HEK293T (cell line): ENCODE measurements around the gene UBE2QL1.

Source experiments
- CTCF ChIA-PET: fragments of 350-600 bp; formaldehyde crosslinking; extraction: SDS; loops from one replicate; lab custom pipeline; 2021; ENCODE audit warnings: antibody characterized with exemption, inconsistent platforms; lab: Yijun Ruan, JAX
- POLR2A ChIA-PET: fragments of 350-600 bp; formaldehyde crosslinking; extraction: SDS; loops from one replicate; lab custom pipeline; 2020; ENCODE audit warnings: antibody characterized with exemption, inconsistent platforms; lab: Yijun Ruan, JAX
- DNase-seq: peaks from one replicate; pipeline ENCODE4 v3.0.0; 2012; ENCODE audit warnings: mixed read lengths; ENCODE audit errors: extremely low spot score
- ARNT ChIP-seq: fragments of 450-650 bp; IDR thresholded peaks from 2 replicates; pipeline ENCODE4 v1.6.1; 2017; ENCODE audit warnings: mild to moderate bottlenecking
- BHLHE40 ChIP-seq: fragments of 450-650 bp; IDR thresholded peaks from 2 replicates; pipeline ENCODE4 v1.6.1; 2016; ENCODE audit warnings: mild to moderate bottlenecking, moderate library complexity, borderline replicate concordance
- CTBP1 ChIP-seq: fragments of 450-650 bp; IDR thresholded peaks from 2 replicates; pipeline ENCODE4 v1.6.1; 2016; ENCODE audit warnings: borderline replicate concordance
- ELF4 ChIP-seq: fragments of 450-650 bp; IDR thresholded peaks from 2 replicates; pipeline ENCODE4 v1.6.1; 2017; ENCODE audit warnings: antibody characterized with exemption
- FOXA1 ChIP-seq: fragments of 450-650 bp; IDR thresholded peaks from 2 replicates; pipeline ENCODE4 v1.6.1; 2016; ENCODE audit warnings: mild to moderate bottlenecking
- FOXK2 ChIP-seq: fragments of 450-650 bp; IDR thresholded peaks from 2 replicates; pipeline ENCODE4 v1.6.1; 2016; ENCODE audit warnings: mild to moderate bottlenecking
- FOXM1 ChIP-seq: fragments of 450-650 bp; IDR thresholded peaks from 2 replicates; pipeline ENCODE4 v1.6.1; 2017; ENCODE audit warnings: mild to moderate bottlenecking, borderline replicate concordance
- HDGF ChIP-seq: fragments of 450-650 bp; IDR thresholded peaks from 2 replicates; pipeline ENCODE4 v1.6.1; 2017; ENCODE audit warnings: antibody characterized with exemption, borderline replicate concordance
- L3MBTL2 ChIP-seq: fragments of 450-650 bp; conservative IDR thresholded peaks from 2 replicates; pipeline ENCODE4 v1.6.1; 2016; ENCODE audit warnings: mild to moderate bottlenecking
- LEF1 ChIP-seq: fragments of 450-650 bp; IDR thresholded peaks from 2 replicates; pipeline ENCODE4 v1.6.1; 2017; ENCODE audit warnings: mild to moderate bottlenecking, borderline replicate concordance
- NFRKB ChIP-seq: fragments of 450-650 bp; IDR thresholded peaks from 2 replicates; pipeline ENCODE4 v1.6.1; 2016; ENCODE audit warnings: mild to moderate bottlenecking, moderate library complexity
- SP1 ChIP-seq: fragments of 450-650 bp; IDR thresholded peaks from 2 replicates; pipeline ENCODE4 v1.6.1; 2017
- SUZ12 ChIP-seq: fragments of 450-650 bp; IDR thresholded peaks from 2 replicates; pipeline ENCODE4 v1.6.1; 2016; ENCODE audit warnings: mild to moderate bottlenecking
- TARDBP ChIP-seq: fragments of 450-650 bp; IDR thresholded peaks from 2 replicates; pipeline ENCODE4 v1.6.1; 2016
- ZNF384 ChIP-seq: fragments of 450-650 bp; IDR thresholded peaks from 2 replicates; pipeline ENCODE4 v1.6.1; 2016
- TF ChIP-seq, protein P1 (sequence below): fragments of 450-650 bp; IDR thresholded peaks from 2 replicates; pipeline ENCODE4 v1.6.1; 2016

UBE2QL1 gene

DNA sequence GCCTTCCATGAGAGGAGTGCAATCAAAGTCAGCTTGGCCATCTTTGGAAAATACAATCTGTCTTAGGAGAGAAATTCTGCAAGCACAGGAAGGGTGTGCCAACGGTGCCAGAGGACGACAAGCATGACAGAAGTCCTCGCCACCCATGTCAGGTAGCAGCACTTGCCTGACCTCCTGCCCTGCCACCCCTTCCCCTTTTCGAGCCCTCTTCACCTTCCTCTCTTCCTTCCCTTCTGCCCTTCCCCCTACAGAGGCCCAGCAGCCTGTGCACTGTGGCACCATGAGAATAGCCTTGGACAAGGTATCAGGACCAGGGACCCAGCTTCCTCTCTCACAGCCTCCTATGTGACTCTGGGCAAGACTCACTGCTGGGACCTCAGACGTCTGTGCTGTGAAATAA lies 5.3 kb upstream of the UBE2QL1 start:
- DNase-seq, result no peak
- POLR2A ChIA-PET, result no interaction called here
- no peak for TF ChIP-seq ZNF384
- TF ChIP-seq FOXA1, result no peak
- no peak for TF ChIP-seq L3MBTL2
- TF ChIP-seq LEF1, result no peak
- TF ChIP-seq HDGF, result no peak
- no peak for TF ChIP-seq FOXK2
- no peak for TF ChIP-seq ELF4
- TF ChIP-seq SP1, result no peak
- TF ChIP-seq NFRKB, result no peak
- no peak for TF ChIP-seq CTBP1
- TF ChIP-seq, protein P1, sequence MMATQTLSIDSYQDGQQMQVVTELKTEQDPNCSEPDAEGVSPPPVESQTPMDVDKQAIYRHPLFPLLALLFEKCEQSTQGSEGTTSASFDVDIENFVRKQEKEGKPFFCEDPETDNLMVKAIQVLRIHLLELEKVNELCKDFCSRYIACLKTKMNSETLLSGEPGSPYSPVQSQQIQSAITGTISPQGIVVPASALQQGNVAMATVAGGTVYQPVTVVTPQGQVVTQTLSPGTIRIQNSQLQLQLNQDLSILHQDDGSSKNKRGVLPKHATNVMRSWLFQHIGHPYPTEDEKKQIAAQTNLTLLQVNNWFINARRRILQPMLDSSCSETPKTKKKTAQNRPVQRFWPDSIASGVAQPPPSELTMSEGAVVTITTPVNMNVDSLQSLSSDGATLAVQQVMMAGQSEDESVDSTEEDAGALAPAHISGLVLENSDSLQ, result no peak
- TF ChIP-seq TARDBP, result no peak
- no peak for TF ChIP-seq ARNT
- no peak for TF ChIP-seq SUZ12
- CTCF ChIA-PET, result no interaction called here

DNA sequence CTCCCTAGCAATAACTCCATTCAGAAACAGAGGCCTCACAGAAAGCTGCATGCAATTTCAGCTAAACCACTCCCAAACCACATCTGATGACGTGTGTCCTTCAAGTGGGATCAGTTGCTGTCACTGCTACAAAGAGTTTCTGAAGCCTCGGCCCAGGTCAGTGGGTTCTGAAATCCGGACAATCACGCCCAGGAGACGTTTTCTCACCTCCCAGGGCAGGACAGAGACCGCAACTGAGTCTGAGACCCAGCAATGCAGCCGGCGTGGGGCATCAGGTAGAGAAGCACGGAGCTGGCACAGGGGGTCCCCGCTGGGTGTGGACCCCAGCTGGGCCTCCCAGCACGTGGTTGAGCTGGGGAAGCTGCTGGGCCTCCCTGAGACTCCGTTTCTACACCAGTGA lies 2.6 kb upstream of the UBE2QL1 start:
- TF ChIP-seq NFRKB, result no peak
- DNase-seq, result no peak
- CTCF ChIA-PET, result no interaction called here
- POLR2A ChIA-PET, result no interaction called here

DNA sequence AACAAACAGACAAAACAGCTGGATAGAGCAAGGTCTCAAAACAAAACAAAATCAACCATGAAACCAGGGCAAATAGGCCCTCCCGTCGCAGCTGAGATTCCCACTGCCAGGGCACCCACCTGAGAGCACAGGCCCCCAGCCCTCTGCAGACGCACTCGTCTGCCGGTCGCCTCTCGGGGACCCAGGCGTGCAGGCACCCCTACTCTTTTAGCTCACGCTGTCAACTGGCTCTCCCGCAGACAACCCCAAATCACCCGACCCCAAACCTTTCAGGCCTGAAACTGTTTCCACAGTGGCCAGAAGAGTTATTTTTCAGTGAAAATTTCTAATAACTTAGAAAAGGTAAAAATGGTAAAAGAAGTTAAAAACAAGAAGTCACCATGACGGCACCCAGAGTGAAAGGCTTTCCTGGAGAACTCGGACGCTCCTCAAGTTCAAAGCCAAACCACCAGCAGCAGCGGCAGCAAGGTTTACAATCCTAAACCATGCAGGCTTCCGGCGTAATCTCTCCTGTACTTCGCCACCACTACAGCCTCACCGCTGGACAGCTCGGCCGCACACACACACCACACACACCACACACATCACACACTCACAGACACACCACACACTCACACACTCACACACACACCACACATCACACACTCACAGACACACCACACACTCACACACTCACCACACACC lies 1.9 kb upstream of the UBE2QL1 start:
- POLR2A ChIA-PET, result no interaction called here
- no peak for TF ChIP-seq HDGF
- no peak for TF ChIP-seq L3MBTL2
- TF ChIP-seq, protein P1, result no peak
- no peak for TF ChIP-seq CTBP1
- TF ChIP-seq BHLHE40, result no peak
- no peak for TF ChIP-seq FOXK2
- no peak for TF ChIP-seq TARDBP
- no peak for TF ChIP-seq FOXA1
- TF ChIP-seq SUZ12, result no peak
- no peak for TF ChIP-seq ARNT
- no peak for TF ChIP-seq ELF4
- TF ChIP-seq NFRKB, result no peak
- TF ChIP-seq LEF1, result no peak
- no peak for TF ChIP-seq FOXM1
- TF ChIP-seq SP1, result no peak
- TF ChIP-seq ZNF384, result no peak
- CTCF ChIA-PET, result no interaction called here
- DNase-seq, result no peak

DNA sequence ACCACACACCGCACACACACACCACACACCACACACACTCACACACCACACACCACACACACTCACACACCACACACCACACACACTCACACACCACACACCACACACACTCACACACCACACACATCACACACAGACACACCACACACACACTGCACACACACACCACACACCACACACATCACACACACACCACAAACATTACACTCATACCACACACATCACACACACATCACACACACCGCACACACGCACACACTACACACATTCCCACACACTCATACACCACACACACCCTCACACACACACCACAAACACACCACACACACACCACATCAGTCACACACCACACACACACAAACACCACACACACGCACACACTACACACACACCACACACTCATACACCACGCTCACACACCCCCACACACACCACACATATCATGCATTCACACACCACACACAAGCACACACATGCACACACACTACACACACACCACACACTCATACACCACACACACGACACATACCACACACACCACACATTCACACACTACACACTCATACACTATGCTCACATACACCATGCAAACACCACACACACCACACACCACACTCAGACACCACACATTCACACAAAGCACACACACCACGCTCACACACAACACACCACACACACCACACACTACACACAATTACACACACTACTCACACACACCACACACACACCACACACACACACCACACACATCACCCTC lies 1.1 kb upstream of the UBE2QL1 start:
- no peak for DNase-seq
- TF ChIP-seq FOXA1, result no peak
- TF ChIP-seq, protein P1, result no peak
- TF ChIP-seq LEF1, result no peak
- no peak for TF ChIP-seq SUZ12
- no peak for TF ChIP-seq BHLHE40
- no peak for TF ChIP-seq ELF4
- TF ChIP-seq ZNF384, result no peak
- no peak for TF ChIP-seq TARDBP
- TF ChIP-seq SP1, result no peak
- TF ChIP-seq L3MBTL2, result no peak
- TF ChIP-seq NFRKB, result no peak
- ChIA-PET POLR2A (no interaction called here), CTCF (no interaction called here)

DNA sequence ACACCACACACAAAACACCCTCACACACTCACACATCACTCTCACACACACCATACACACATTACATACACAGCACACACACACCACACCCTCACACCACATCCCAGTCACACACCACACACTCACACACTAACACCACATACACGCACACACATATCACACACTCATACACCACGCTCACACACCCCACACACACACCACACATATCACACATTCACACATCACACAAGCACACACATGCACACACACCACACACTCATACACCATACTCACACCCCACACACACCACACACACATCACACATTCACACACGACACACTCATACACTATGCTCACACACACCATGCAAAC lies 543 bp upstream of the UBE2QL1 start:
- ChIA-PET CTCF (no interaction called here), POLR2A (no interaction called here)
- TF ChIP-seq FOXM1 (no peak), BHLHE40 (no peak), LEF1 (no peak), ARNT (no peak), L3MBTL2 (no peak), FOXA1 (no peak), TARDBP (no peak)
- TF ChIP-seq, protein P1, result no peak
- no peak for DNase-seq

DNA sequence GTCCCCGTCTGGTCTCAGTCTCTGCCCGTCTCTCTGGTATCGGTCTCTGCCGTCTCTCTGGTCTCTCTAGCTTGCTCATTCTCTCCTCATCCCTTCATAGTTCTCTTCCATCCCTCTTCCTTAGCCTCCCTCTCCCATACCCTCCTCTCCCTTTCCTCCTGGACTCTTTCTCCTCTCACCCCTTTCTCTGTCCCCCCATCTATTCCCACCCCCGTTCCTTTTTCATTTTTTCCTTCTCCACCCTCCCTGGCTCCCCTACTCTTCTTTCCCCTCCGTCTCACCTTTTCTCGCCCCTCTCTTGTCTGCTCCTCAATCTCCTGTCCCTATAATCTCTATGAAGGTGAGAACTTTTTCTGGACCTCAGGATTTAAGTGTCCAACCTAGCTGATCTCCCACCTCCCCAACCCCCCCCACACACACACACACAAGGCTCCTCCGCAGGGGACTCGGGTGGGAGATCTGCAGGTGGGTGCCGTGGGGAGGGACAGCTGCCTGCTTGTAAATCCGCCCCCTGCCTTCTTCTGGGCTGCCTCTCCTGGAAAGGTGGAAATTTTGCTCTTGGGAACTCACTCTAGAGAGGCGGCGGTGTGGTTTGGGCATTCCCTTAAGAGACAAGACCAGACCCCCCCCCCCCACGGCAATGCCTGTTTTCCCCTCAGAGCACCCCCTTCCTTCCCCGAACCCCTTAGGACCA lies 953 bp downstream of the UBE2QL1 start:
- TF ChIP-seq SP1 (no peak), L3MBTL2 (no peak), HDGF (no peak), TARDBP (no peak), LEF1 (no peak)
- CTCF ChIA-PET, result no interaction called here
- POLR2A ChIA-PET, result no interaction called here
- no peak for DNase-seq
